Stimulated activated CD4-positive, alpha-beta T cell treated with anti-CD3 and anti-CD28 coated beads, Interleukin-12 subunit alpha, Interleukin-12 subunit beta, amount 100 ng/mL, for 48 hours (primary cell): ENCODE data around the gene DCUN1D1.

Experiments used
- DNase-seq, 3 donors: peaks; one replicate each; pipeline ENCODE4 v3.0.0-alpha.2; 2020; ENCODE audit warnings: low read depth in 2 of 3, low spot score in 1 of 3

Gene DCUN1D1

DNA sequence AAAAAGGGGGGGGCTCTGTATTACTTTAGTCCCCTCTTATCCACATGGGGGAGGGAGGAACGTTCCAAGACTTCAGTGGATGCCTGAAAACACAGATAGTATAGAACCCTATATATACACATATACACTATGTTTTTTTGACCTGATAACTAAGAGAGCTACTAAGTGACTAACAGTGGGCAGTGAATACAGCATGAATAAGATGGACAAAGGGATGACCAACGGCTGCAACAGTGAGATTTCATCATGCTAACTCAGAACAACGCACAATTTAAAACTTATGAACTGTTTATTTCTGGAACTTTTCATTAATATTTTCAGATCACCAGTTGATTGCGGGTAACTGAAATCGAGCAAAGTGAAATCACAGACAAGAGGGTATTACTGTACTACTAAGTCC, 7.3 kb downstream of the DCUN1D1 start:
- DNase-seq = no peak

DNA sequence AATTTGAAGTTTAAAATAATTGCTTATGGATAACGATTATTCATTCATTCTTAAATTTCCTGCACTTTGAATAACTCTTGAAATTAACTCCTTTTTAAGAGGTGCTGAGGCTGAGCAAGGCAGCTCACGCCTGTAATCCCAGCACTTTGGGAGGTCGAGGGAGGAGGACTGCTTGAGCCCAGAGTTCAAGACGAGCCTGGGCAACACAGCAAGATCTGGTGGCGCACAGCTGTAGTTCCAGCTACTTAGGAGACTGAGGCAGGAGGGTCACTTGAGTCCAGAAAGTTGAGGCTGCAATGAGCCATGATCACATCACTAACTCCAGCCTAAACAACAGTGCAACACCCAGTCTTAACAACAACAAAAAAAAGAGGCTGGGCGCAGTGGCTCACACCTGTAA, 8.0 kb downstream of the DCUN1D1 start:
- no peak for DNase-seq

DNA sequence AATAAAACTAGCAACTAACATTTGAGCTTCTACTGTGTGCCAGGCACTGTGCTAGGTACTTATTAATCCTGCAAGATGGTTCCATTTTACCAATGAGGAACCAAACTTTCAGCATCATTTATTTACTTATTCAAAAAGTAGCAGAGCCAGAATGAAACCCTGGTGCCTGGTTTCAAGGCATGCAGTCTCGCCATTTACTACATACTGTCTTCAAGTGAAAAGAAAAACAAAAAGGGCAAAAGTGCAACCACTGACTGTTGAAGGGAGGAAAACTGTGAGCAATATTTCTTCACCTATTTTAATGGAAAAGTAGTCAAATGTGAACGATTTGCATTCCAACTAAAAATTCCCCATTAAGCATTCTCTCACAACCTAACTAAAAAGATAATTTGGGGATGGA, 8.7 kb downstream of the DCUN1D1 start:
- DNase-seq = no peak

DNA sequence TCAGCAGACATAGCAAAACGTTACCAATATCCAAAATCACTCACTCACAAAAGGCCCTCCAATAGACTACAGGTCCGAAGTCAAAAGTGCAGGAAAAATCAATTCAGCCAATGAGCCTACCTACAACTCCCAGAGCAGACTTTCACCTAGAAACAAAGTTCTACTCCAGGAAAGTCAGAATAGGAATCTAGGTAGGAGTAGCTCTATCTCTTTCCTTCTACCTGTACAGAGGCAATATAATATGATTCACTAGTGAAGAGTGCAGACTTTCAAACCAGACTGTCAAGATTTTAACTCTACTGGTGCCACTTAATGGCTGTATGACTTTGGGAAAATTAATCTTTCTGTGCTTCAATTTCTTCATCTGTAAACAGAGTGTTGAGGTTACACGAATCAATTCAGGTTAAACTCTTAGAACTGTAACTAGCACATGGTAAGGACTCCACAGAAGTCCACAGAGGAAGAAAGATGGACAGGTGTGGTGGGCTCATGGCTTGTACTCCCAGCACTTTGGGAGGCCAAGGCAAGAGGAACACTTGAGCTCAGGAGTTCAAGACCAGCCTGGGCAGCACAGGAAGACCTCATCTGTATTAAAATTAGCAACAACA, 9.4 kb downstream of the DCUN1D1 start:
- no peak for DNase-seq

DNA sequence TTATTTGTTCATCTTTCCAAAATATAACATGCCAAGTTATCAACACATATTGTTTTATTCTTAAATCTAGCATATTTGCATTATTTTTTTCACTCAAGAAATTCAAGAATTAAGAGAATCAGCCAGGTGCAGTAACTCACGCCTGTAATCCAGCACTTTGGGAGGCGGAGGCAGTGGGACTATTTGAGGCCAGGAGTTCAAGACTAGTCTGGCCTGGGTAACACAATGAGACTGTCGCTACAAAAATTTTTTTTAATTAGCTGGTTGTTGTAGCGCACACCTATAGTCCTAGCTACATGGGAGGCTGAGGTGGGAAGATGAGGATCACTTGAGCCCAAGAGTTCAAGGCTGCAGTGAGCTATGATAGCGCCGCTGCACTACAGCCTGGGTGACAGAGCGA, 10.5 kb downstream of the DCUN1D1 start:
- DNase-seq = no peak

DNA sequence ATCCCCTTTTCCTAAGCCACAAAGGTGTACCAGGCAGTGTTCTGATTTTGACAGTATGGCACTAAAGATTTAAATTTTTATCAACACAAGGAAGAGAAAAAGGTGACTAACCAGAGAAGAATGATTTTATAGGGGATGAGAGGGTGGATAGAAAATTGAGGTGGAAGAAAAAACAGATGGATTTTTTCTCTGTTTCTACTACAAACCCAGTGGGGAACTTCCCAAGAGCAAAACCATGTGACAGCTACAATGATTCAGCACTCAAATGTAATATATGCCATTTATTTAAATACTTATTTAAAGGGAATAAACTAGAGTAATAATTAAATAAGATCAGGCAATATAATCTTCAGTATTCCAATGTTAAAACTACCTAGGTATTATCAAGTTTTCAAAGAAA, 11.1 kb downstream of the DCUN1D1 start:
- DNase-seq = no peak

DNA sequence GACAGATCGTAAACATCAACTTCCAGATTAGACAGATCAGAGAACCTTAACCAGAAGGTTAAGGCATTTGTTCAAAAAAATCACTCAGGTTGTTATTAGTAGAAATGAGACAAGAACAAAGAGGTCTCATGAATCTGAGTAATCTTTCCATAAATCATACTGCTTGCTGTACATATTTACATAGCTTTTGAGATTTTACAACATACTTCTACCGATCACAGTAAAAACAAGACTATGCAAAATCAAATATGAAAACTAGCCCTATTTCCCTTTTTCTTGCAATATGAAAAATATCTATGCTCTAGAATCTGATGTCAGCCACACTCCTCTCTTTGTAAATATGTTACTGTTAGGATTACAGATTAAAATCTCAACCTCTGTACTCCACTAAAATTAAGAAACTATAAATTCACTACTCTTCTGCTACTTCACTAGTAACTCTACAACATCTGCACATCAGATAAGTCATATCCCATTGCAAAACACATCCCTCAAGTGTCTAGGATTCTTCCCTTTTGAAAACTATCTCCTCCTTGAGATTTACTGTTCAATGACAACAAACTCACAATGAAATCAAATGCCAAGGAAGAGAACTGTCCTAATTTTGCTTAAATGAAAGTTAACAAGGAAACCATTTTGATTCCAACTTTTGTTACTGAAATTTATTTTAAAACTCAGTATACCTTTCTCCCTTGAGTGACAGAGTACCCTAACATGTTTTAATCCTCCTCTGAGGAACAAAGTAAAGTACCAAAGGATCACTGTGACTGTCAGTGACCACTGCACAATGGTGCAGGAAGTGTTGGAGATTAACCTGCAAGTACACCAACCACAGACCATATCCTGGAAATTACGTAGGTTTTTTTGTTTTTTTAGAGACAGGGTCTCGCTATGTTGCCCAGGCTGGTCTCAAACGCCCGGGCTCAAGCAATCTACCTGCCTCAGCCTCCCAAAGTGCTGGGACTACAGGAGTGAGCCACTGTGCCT, 12.8 kb downstream of the DCUN1D1 start:
- DNase-seq = no peak

DNA sequence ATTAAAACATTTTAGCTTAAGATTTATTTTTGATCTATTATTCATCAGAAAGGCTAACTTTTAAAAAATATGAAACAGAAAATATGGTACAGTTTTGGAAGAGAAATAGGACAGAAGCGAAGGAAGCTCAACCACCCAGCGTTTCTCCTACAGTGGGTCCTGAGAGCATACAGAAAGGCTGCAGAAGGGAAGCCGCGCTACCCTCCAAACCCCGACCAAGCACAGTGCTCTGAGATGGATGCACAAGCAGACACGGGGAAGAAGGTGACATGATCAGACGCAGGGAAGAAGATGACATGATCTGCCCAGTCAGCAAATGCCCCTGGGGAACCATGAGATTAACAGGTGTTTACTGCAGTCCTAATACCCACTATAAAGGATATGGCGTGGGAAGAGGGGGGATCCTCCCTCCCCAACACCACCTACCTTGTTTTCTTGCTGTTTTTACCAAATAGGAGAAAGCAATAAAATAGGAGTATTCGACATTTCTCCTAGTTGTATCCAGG, 14.4 kb downstream of the DCUN1D1 start:
- DNase-seq = no peak

DNA sequence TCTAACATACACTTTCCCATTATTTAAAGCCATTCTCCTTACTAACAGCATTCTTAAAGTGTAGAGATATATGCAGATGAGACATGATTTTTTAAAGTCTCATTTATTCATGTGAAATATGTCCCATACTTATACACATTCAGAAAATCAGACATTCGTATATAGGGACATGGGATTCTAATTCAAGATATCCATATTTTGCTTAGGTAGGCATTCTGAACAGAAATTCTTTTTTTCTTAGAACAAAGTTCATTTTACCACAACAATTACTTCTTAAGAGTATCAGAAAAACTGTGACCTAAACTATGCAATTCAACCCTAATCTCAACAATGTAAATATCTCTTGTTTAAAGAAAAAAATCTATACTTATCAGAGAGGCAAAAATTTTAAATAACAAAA, 16.2 kb downstream of the DCUN1D1 start:
- no peak for DNase-seq

DNA sequence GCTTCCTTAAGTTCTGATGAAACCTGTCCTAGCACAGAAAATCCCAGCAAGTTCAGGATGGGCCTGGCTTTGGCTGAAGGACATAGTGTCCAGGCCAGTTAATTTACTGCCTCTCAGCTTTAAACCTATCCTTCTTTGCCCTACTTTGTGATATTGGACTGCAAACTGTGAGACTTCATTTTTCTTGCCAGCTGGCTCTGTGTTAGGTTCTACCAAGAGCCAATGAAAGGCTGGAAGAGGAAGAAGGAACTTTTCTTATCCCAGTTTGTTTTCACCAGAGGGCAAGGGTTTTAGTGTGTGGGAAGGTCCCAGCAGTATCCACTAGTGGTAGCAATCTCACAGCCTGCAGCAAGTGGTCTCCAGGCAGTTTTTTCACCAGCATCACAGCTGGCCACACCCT, 18.2 kb downstream of the DCUN1D1 start:
- DNase-seq = no peak

DNA sequence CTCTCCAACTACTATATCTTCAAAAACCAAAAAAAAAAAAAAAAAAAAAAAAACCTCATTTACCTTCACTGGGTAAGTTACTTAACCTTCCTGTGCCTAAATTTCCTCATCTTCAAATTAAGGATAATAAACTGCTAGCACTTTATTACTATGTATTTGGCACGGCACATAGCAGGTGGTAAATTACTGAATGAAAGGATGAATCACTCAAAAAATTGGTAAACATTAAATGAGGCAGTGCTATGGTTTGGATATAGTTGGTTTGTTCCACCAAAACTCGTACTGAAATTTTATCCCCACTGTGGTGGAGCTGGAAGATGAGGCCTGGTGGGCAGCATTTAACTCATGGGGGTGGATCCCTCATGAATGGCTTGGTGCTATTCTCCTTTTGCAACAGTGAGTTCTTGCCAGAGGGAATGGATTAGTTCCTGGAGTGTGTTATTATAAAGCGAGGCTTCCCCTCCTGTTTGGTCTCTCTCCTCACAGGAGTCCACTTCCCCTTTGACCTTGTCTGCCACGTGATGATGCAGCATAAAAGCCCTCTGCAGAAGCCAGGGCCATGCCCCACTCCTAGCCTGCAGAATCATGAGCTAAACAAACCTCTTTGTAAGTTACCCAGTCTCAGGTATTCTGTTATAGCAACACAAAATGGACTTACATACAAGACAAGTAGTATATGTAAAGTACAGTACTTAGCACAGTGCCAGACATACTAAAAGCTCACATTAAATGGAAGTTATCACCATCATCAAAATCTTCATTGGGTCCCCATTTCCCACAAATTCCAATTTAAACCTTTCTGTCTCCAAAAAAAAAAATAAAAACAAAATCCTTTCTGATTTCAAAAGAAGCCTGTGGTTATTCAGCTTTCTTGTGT, 20.6 kb downstream of the DCUN1D1 start:
- DNase-seq = no peak

DNA sequence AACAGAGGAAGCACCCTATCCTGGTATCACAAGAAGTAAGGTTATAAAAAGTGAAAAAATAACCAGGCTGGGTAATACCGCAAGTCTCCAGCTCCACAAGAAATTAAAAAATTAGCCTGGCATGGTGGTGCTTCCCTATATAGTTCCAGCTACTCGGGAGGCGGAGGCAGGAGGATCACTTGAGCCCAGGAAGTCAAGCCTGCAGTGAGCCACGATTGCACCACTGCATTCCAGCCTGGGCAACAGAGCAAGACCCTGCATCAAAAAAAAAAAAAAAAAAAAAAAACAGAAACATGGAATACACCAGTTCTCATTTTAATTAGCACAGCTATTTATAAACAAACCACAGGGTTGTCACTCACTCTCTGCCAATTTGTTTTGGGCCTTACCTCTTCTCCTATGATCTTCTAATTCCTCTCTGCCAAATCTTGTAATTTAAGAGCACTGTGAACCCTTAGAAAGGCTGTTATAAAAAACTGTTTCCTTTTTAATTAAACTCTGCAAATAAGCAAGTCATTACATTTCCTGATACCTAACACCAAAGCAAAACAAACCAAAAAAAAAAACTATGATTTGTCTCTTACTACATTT, 22.6 kb downstream of the DCUN1D1 start:
- no peak for DNase-seq

DNA sequence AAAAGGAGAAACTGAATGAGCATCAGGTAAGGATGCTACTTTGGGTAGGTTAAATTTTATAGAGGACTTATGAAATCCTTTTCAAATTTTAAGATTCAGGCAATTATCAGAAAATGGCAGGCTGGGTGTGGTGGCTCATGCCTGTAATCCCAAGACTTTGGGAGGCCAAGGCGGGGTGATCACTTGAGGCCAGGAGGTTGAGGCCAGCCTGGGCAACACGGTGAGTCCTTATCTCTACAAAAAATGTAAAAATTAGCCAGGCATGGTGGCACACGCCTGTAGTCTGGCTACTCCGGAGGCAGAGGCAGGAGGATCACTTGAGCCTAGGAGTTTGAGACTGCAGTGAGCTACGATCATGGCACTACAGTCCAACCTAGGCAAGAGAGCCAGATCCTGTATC, 23.1 kb downstream of the DCUN1D1 start:
- no peak for DNase-seq

DNA sequence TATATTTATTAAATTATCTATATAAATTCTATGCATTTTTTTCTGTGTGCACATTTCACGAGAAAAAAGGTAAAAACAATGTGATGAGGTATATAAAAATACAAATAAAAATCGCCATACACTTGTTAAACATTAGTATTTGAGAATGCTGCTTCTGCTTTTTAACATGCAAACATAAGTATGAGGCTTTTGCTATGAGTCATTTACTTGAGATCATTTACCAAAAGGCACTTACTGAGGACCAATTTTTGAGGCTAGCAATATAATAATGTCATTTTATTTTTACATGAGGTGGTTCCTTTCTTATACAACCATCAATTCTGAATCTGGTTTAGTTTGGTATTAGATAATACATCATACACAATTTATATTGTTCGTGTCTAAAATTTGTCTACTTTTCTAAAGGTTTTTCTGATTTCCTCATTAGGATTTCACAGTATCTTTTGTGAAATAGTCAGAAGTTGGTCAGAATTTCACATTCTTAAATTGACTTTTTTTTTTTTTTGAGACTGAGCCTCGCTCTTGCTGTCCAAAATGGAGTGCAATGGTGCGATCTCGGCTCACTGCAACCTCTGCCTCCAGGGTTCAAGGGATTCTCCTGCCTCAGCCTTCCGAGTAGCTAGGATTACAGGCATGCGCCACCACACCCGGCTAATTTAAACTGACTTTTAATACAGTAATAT, 25.6 kb downstream of the DCUN1D1 start:
- no peak for DNase-seq

DNA sequence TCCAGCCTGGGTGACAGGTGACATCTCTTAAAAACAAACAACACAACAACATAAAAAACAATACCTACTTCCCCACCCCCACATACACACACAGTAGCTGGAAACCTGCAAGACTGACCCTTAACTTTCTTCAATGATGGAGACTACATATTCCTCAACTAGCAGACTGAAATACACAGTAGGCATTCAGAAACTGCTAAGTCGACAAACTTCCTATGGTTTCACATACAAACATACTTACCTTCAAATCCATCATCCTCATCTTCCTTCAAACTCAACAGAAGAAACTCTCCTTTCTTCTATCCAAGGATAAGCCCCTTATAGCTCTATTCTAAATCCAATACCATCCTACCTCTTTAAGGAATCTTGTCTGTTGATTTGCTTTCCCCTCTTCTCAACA, 30.6 kb downstream of the DCUN1D1 start:
- DNase-seq = no peak

DNA sequence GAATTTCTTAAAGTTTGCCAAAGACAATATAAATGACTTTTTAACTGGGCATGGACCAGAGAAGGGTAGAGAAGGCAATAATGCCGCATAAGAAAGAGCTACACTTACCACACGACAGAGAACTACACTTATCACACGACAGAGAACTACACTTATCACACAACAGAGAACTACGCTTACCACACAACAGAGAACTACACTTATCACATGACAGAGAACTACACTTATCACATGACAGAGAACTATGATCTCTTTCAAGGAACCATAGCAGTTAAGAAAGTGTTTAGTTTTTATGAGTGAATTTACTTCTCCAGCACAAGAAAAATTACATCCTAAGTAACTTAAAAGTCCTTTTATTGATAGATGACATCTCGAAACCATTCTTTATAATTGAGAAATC, 32.0 kb downstream of the DCUN1D1 start:
- DNase-seq = no peak

DNA sequence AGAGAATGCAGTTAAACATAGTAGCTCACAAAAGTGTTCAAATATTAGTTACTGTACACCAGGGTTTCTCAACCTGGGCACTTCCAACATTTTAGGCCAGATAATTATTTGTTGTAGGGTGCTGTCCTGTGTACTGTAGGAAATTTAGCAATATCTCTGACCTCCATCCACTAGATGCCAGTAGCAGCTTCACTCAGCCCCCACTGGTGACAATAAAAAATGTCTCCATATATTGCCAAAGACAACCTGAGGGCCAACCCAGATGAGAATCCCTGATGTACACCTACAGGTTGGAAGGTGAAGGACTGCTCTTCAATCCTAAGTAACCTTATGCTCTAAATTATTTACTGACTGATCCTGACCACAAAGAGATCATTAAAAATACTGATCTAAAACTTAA, 32.5 kb downstream of the DCUN1D1 start:
- DNase-seq = no peak

DNA sequence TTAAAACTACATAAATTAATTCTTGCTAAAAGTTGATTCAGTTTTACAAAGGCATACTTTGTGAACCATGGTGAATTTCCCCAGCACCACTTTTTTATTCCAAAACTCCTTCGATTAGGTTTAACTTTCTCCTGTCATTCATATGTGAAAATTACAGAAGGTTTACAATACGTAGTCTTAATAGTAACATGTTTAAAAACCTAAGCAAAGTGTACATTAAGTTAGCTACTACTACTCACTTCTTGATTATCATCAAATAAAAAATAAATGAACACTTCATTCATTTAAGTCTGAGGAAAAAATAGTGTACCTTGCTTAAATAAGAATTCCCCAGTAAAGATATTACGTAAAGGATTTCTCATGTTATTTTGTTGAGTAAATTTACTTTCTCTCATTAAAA, 38.6 kb downstream of the DCUN1D1 start:
- no peak for DNase-seq

DNA sequence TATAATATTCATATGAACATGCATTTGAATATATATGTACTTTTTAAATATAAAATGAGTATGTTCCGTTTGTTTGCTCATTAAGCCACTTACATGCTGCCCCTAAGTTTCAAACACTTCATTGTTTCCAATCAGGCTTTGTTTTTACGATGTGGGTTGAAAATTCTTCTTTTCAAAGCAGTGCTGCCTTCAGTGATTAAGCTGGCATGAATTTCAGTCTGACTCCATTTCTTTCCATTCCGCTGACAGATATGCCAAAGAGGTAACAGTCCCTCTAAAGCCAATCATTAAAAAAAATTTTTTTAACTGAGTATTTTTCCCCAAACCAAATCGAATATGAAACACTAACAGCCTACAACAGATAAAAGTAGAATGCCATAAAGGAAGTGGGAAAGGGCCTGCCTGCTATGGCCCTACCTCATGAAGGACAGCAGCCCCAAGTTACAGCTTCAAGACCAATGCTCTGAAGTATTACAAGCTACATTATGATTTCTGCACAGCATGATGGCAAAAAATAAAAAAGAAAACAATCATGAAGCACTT, 40.0 kb downstream of the DCUN1D1 start:
- DNase-seq = no peak
